Activated gamma-delta T cell treated with Interleukin-2 at 50 U/mL for 16 hours (primary cell): ENCODE data around the gene ARAP2.
"Not testable (repeated sequence)": the region's sequence is repeated elsewhere in the genome, so short reads cannot be mapped to it uniquely, and the experiment has no call there.

ENCODE experiments used
- DNase-seq: peaks from one replicate; pipeline ENCODE4 v3.0.0-alpha.2; 2020

ARAP2 gene

GRCh38 chr4:36183232-36183631, 61.1 kb downstream of the ARAP2 start:
- DNase-seq, result no peak

DNA sequence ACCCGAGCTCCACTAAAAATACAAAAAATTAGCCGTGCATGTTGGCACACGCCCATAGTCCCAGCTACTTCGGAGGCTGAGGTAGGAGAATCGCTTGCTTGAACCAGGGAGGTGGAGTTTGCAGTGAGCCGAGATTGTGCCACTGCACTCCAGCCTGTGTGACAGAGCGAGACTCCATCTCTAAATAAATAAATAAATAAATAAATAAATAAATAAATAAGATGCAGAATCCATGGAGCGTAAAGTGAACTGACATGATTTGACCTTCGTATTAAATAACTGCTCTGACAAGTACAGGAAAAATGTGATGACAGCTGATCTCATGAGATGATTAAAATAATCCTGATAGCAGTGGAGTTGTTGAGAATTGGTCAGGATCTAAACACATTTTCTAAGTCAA, 62.0 kb downstream of the ARAP2 start:
- not testable (repeated sequence) for DNase-seq

- DNase-seq, result no peak
Measured at GRCh38 chr4:36180206-36180605, 64.1 kb downstream of the ARAP2 start.

- no peak for DNase-seq
Measured at GRCh38 chr4:36178484-36178883, 65.8 kb downstream of the ARAP2 start.

- DNase-seq, result no peak
Measured at GRCh38 chr4:36177946-36178345, 66.4 kb downstream of the ARAP2 start.

DNA sequence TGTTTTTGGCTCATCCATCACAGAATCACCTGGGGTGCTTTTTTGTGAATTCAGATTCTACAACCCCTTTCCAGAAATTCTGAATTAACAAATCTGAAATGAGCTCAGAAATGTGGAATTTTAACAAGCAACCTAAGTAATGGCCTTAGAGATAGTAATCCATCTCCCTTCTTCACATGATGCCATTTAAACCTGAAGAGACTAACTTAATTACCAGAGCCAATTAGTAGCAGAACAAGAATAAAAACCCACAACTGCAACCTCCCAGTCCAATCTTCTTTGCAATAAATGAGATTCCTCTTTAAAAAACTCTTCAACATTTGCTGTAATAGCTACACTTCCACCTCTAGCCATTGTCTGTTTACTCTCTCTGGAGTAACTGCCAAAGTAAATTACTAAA, 69.7 kb downstream of the ARAP2 start:
- no peak for DNase-seq

DNA sequence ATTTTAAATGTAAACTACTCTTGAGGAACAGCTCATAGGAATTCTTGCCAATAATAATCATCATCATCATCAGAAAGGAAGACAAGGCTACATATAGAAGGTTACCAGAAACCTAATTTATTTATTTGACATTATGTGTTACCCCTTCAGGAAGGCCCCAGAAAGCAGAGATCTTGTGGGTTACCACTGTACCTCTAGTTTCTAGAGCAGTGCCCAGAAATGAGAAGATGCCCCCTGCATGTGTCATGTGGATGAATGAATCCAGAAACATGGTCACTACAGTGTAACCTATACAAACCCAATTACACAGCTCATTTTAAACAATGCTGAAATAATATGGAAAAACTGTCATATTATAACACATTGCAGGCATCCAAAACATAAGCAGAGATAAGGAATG, 70.4 kb downstream of the ARAP2 start:
- DNase-seq, result no peak

- no peak for DNase-seq
Measured at GRCh38 chr4:36172656-36173055, 71.7 kb downstream of the ARAP2 start.

DNA sequence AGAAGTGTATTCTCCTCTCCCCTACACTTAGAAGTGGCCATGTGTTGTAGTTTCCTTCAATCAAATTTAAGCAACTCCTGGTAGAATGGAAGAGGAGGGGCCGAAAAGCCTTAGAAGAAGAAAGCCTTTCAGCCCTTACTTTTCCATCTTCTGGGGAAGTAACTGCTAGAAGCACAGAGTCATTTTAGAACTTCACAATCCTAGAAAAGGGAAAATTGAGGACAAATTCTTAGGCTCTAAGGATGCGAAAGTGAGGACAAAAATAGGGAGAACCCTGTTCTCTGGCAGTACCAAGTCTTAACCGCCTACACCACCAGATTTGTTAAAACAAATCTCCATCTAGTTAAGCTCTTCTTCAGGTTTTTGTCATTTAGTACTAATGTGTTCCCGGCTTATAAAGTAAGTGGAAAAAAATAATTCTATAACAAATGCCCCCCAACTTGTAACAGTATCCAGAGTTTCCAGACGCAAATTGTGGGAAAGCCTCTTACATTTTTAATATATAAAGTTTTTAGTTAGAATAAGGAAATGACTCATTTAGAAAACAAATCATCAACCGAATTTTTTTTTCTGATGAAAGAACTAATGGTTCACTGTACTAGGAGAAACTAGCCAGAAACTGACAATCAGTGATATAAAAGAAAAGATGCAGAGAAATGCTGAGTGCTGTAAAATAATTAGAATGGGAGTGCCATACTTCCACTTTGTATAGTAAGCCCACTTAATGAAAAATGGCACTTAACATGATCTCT, 76.0 kb downstream of the ARAP2 start:
- no peak for DNase-seq

GRCh38 chr4:36165631-36166005, 78.7 kb downstream of the ARAP2 start:
- no peak for DNase-seq

- DNase-seq, result no peak
Measured at GRCh38 chr4:36164900-36165630, 79.2 kb downstream of the ARAP2 start.

DNA sequence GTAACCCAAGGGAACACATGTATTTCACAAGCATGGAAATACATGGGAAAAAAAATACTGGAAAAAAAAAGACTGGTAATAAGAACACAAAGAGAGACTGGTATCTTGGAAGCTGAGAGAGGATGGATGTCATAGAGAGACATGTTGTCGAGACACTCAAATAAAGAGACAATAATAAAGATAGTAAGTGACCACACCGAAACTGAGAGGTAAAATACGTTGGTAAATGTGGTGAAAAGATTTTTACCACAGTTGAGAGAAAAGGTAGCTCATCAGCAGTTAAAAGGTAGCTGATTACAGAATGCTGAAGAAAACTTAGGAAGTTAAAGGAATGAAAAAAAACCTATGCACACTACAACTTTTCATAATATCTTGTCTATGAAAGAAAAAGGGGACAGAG, 81.1 kb downstream of the ARAP2 start:
- no peak for DNase-seq

- DNase-seq, result no peak
Measured at GRCh38 chr4:36159208-36159607, 85.1 kb downstream of the ARAP2 start.

DNA sequence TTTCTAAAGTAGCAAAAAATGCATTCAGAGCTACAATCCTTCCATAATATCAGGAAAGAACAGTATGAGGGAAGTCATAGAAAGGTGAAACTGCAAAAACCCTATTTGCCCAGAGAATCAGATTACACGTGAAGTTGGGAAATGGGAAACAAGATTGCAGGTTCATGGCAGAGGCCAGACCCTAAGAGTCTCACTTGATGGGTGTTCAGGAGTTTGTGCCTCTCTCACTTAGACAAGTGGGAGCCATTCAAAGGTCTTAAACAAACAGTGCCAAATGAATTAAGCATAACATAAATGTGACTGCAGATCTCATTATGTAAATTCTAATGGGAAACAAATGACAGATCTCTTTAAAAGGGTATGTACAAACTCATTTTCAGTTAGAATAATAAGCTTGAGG, 91.6 kb downstream of the ARAP2 start:
- DNase-seq, result no peak

DNA sequence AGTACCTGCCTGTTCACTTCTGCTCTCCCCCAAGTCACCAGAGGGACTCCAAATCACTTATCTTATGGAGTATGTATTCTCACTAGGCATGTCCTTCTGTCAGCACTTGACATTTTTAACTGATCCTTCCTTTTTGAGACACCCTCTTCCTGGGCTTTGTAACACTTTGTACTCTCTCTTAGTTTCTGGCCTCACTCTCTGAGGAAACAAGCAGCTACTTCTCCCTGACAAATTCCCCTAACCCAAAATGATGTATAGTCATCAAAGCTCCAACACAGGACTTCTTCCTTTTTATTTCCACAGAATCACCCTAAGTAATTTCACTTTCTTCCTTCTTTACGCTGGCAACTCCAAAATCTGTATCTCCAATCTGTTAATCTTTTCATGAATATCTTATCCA, 101.8 kb downstream of the ARAP2 start:
- no peak for DNase-seq

DNA sequence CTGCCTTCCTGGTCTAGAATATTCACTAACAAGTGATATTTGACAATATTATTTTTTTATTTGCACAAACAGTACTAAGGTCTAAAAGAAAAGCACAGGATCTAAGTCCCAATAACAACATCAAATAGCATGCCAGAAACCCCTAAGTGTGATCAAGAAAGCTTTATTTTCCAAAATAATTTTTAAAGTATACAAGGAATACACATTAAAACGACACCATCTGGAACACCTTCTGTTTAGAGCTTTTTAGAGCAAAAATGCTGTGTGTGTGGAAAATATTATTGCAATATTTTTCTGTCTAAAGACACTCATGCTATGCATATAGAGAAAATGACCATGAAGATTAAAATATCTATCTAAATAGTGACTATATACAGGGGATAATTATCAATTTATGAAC, 103.1 kb downstream of the ARAP2 start:
- DNase-seq, result no peak

GRCh38 chr4:36140421-36140820, 103.9 kb downstream of the ARAP2 start:
- no peak for DNase-seq

- DNase-seq, result no peak
Measured at GRCh38 chr4:36138220-36138619, 106.1 kb downstream of the ARAP2 start.

- no peak for DNase-seq
Measured at GRCh38 chr4:36137336-36137735, 107.0 kb downstream of the ARAP2 start.

DNA sequence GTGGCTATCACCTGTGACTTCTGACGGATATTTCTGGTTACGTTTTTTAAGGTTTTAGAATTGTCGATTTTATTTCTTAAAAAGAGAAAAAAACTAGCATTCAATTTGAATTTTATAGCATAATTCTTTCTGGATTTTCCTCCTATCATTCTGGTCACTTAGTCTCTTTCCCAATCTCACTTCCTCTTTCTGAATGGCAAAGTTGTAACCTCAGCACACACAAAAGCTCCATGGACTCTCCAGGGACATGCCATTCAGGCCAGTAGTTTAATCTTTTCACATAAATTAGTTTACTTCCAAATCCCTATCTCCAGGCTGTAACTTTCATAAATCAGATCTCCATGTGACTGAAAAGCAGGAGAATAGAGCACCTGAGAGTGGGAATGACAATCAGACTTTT, 110.7 kb downstream of the ARAP2 start:
- DNase-seq, result no peak

- DNase-seq, result no peak
Measured at GRCh38 chr4:36133086-36133485, 111.2 kb downstream of the ARAP2 start.

DNA sequence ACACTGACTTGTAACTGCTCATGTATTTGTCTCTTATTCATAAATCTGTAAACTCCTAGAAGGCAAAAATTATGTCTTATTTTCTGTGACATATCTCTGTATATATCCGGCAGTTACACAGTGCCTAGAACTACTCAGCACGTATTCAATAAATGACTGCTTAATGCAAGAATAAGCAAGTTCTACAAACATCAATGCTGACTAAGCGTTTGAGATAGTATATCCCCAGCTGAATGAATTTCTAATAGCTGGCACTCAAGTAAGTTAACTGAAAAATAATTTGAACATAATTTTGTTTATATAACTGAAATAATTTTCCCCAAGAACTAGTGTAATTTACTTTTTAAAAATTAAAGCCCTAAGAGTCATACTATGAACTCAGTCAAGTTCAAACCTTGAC, 113.7 kb downstream of the ARAP2 start:
- no peak for DNase-seq

- DNase-seq, result no peak
Measured at GRCh38 chr4:36128689-36129088, 115.6 kb downstream of the ARAP2 start.

DNA sequence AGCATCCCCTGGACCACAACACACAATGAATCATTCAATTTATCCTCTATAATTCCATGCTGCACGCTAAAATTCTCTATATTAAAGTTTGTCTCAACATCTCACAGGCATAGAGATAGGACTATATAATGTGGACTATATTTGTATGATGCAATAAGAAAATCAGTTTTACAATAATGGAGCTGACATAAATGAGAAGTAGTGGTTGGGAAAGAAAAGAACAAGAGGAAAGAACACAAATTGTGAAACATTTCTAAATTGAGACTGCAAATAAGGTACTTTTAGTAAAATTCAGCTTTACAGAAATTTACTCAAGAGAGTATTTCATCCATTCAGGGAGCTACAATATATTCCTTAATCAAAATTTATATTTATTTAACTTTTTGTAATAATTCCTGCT, 120.4 kb downstream of the ARAP2 start:
- no peak for DNase-seq

- DNase-seq, result no peak
Measured at GRCh38 chr4:36115312-36115711, 129.0 kb downstream of the ARAP2 start.
